GM19468 (cell line): Measurements from ENCODE around the gene THUMPD3.

Source experiments
- ATAC-seq: cut with Tn5 transposase; IDR thresholded peaks from one replicate; pipeline ENCODE4 v1.9.1; 2021; ENCODE audit warnings: mild to moderate bottlenecking, moderate library complexity, moderate number of reproducible peaks; ENCODE audit not compliant: unreplicated experiment; ENCODE audit errors: extremely low read depth

THUMPD3 gene

DNA sequence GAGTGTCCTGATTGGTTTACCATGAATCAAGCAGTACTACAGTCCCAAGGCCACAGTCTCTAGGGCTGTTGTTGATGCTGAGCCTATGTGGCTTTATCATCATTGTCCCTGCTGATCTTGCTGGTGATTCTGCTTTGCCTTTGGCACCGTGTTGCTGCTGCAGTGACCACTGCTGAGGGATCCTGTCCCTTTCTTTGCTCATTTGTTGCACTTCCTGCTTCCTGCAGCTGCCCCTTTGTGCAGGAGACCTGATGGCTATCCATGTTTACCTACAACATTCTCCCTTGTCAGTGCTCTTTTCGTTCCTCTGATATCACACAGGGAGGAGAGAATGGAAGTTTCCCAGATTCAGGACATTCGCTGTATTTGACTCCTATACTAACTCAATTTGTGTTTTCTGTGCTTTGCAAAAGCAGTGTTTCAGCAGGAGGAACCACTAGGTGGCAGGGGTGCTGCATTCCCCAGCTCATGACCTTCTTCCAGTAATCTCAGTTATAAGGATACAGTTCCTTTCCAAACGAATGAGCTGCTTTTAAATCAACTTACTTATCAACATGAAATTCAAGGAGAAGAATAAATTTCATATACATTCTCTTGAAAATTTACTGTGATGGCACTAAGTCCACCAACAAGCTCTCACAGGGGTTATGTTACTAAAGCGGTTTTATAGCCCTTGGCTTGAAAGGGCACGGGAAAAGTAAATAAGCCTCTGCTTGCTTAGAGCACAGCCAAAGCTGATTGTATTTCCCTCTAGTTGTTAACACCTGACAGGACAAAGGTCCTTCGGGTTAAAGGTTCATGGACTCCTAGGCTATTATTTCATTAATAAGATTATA is 9.7 kb upstream of the THUMPD3 start:
- no peak for ATAC-seq

GRCh38 chr3:9361691-9362388 is 1.0 kb upstream of the THUMPD3 start:
- ATAC-seq, result no peak

GRCh38 chr3:9369508-9369907 is 6.7 kb downstream of the THUMPD3 start:
- ATAC-seq, result no peak

- ATAC-seq, result no peak
These were observed 10.6 kb downstream of the THUMPD3 start for GRCh38 chr3:9373465-9373864.

GRCh38 chr3:9377981-9378380 is 15.1 kb downstream of the THUMPD3 start:
- no peak for ATAC-seq

GRCh38 chr3:9379327-9379726 is 16.5 kb downstream of the THUMPD3 start:
- no peak for ATAC-seq

- ATAC-seq, result no peak
These were observed 17.2 kb downstream of the THUMPD3 start for GRCh38 chr3:9380014-9380413.

- ATAC-seq, result no peak
These were observed 21.4 kb downstream of the THUMPD3 start for GRCh38 chr3:9384141-9384828.

- no peak for ATAC-seq
These were observed 22.6 kb downstream of the THUMPD3 start for GRCh38 chr3:9385187-9386077.

- no peak for ATAC-seq
These were observed 23.2 kb downstream of the THUMPD3 start for GRCh38 chr3:9386078-9386459.

GRCh38 chr3:9386501-9387321 is 23.9 kb downstream of the THUMPD3 start:
- ATAC-seq, result no peak

- ATAC-seq, result no peak
These were observed 24.4 kb downstream of the THUMPD3 start for GRCh38 chr3:9387322-9387655.

DNA sequence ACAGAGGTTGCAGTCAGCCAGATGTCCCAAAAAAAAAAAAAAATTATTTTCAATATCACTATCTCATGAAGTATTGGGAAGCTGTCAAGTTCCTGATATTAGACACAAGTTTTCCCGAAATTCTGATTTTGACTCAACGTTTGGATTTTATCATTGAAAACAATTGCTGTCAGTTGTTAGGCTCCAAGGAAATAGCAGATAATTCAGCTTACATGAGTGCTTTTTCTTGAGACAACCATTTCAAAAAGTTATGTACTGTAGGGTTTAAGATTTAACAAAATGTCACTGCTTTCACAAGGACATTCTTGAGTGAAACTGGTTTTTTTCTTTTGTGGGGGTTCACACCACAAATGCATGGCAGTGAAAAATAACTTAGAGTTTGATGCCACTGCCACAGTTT is 25.3 kb downstream of the THUMPD3 start:
- ATAC-seq, result no peak

DNA sequence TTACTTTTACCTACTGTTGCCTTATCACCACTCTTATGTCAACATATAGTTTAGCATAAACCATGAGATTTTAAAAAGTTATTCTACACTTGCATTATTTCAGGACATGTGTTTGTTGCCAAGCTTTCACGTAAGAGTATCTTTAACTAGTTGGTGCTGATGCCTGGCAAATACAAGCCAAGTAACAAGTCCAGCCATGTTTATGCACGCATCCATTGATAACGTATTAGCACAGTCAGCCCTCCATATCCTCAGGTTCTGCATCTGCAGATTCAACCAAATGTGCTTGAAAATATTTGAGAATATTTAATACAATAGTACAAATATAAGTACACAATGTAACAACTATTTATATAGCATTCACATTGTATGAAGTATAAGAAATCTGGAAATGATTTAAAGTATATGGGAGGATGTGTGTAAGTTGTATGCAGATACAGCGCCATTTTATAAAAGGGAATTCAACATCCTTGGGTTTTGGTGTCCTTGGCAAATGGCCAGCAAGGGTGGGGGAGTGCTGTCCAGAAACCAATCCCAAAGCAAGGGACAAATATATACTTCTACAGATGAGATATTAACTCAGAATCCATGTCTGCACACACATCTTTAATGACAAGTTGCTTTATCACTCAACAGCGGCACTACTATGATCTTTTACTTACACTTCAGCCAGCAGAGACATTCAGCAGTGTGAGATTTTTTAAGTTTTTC is 25.9 kb downstream of the THUMPD3 start:
- ATAC-seq, result no peak

DNA sequence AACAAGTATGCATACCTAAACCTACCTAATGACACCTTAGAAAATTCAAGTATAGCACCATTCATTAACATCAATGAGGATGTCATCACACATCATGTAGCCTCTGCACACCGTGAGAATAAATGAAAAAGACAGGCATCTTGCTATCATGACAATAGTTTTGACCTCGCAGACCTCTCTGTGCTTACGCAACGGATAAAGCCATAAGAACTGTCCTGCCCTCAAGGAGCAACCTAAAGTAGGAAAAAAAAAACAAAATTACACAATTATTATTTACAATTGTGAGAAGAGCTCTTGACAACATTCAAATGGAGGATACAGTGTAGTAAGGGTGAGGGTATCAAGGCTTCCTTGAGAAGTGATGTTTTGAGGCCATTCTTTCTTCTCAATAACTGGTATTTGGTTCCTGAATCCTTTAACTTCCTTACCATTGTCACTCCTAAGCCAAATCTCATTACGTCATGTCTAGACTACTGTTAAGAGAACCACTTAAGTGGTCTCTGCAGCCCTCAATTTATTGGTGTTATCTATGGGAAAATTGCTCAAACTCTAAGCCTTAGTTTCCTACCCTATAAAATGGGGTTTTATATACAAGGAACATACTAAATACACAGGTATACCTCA is 27.5 kb downstream of the THUMPD3 start:
- ATAC-seq, result no peak

DNA sequence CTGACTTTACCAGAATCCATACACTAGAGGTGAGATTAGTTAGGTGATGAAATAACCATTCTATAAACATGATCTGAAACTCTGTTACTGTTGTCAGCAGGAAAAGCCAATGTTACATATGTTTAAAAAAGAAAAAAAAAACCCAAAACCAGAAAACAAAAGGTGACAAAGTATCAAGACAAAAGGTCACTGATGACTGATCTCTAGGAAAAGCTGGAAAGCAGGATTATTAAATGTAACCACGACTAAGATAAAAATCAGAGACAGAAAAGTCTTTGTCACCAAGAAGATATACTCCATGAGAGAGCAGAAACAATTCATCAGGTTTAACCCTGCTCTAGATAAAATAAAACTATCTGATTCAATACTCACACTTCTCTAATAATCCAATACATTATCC is 29.2 kb downstream of the THUMPD3 start:
- ATAC-seq, result no peak

DNA sequence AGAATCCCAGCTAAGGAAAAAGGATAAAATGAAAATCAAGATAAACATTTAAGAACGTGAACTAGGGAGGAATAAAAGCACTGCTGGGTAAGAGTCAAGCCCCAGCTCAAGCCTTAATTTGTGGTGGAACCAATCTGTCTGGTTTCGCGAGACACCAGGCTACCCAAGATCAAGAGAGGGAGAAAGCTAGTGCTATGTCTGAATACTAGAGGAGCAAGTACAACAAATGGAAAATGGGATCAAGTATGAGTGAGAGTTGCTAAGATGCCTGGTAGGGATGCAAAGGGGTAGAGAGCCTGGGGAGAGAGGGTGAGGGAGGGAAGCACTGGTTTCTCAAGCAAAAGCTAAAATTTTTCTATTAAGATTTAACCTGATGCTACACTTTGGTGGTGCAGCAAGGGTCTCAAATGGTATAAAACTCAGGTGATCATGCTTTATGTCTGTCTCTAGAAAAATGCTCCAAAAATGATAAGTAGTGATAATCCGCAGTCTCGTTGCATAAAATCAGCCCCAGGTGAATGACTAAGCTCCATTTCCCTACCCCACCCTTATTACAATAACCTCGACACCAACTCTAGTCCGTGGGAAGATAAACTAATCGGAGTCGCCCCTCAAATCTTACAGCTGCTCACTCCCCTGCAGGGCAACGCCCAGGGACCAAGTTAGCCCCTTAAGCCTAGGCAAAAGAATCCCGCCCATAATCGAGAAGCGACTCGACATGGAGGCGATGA is 32.9 kb downstream of the THUMPD3 start:
- no peak for ATAC-seq

DNA sequence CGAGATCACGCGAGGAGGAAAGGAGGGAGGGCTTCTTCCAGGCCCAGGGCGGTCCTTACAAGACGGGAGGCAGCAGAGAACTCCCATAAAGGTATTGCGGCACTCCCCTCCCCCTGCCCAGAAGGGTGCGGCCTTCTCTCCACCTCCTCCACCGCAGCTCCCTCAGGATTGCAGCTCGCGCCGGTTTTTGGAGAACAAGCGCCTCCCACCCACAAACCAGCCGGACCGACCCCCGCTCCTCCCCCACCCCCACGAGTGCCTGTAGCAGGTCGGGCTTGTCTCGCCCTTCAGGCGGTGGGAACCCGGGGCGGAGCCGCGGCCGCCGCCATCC is 33.4 kb downstream of the THUMPD3 start:
- ATAC-seq, result peak; percentile 3
